GM21717 (cell line): Measurements from ENCODE around the gene LRRC10B.

Experiments
- ATAC-seq: cut with Tn5 transposase; IDR thresholded peaks from one replicate; pipeline ENCODE4 v1.9.1; 2021; ENCODE audit warnings: mild to moderate bottlenecking, moderate library complexity; ENCODE audit not compliant: unreplicated experiment

Gene LRRC10B

DNA sequence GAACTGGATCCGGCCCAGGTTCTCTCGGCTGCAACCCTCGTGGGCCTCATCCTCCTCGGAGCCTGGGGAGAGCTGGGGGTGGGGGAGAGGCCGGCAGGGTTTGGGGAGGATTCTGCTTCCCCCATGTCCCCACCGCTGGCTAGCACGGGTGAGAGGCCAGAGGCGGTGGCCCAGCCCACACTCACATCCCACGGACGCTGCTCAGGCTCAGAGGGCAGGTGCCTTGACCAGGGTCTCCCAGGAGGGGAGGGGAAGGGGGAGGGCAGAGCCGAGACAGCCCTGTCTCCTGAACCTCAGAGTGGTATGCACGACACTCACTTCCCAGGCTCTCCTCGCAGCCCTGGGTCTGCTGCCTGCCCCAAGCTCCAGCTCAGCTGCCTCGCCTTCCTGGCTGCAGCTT lies 19.6 kb downstream of the LRRC10B start:
- no peak for ATAC-seq

GRCh38 chr11:61529537-61530225 lies 21.1 kb downstream of the LRRC10B start:
- ATAC-seq = no peak

DNA sequence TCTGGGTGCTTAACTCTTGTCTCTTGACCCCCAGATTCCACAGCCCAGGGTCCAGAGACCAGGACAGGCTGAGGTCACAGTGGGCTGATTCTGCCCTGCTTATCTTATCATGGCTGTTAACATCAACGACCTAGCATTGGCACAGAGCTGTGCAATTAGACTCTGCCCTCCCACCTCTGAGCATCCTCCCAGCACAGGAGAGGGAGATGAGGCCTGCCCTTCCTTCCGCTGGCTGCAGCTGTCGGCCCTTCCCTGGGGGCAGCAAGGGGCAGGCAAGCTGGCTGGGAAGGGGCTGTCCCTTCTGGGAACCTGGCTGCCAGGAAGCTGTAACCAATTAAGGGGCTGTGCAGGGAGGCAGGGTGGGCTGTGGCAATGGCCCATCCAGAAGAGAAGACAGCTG lies 22.5 kb downstream of the LRRC10B start:
- ATAC-seq = no peak

GRCh38 chr11:61532134-61533038 lies 23.8 kb downstream of the LRRC10B start:
- no peak for ATAC-seq

DNA sequence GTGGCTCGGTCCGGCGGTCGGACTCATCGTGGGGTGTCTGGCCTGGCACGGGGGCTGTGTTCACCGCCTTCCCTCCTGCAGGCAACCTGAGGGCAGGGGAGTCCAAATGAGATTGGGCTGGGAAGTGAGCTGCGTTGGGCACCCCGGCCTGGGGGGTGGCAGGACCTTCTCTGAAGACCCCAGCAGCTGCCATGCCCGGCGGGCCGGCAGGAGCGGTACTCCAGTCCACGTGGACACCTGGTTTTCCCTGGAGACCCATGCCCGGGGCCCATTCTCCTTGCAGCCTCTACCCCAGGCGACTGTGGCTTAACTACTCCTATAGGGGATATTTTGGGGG lies 24.5 kb downstream of the LRRC10B start:
- no peak for ATAC-seq

DNA sequence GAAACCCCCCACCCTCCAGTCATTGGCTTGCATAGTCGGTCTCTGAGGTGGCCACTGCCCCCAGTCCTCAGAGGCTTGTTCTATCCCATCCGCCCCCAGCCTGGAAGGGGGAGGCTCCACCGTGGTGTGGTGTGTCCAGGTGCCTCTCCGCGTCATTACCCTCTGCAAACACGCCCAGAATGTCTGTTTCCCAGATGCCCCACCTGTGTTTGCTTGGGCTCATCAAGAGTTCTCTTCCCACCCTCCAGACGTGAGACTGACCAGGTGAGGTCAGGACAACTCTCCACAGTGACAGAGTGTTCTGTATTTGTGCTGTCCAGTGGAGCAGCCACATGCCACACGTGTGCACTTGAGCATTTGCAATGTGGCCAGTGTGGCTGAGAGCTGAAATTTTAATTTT lies 24.9 kb downstream of the LRRC10B start:
- no peak for ATAC-seq

DNA sequence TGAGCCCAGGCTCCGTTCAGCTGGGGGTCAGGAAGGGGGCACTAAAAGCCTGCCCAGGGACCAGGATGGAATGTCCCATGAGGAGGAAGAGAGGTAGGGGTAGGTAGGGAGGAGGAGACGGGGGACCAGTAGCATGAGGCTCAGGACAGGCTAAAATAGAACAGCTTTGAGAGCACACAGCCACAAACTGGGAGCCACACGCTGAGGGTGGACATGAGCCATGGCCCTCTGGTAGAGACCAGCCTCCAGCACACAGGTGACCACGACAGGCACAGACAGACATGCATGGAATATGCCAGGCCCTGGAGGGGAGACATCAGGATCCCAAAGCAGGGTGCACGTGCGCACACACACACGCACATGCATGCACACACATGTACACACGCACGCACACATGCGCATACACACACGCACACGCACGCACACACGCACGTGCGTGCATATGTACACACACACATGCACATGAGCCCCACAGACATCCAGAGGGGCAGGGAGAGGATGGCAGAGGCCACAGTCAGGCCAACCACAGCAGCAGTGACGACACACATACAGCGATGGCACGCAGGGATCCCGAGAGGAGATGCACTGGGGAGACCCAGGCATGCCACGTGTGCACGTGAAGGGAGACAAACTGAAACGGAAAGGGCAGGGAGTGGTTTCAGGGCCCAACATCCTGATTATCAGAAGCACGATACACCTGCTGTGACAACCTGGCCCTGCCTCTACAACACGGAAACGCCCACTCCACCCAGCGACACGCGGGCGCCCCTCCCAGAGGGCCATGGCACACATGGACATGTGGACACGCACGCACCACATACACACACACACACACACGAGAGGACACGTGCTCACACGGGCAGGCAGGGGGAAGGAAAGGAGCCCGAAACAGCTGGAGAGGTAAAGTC lies 25.7 kb downstream of the LRRC10B start:
- no peak for ATAC-seq

GRCh38 chr11:61534933-61535839 lies 26.6 kb downstream of the LRRC10B start:
- ATAC-seq = no peak

DNA sequence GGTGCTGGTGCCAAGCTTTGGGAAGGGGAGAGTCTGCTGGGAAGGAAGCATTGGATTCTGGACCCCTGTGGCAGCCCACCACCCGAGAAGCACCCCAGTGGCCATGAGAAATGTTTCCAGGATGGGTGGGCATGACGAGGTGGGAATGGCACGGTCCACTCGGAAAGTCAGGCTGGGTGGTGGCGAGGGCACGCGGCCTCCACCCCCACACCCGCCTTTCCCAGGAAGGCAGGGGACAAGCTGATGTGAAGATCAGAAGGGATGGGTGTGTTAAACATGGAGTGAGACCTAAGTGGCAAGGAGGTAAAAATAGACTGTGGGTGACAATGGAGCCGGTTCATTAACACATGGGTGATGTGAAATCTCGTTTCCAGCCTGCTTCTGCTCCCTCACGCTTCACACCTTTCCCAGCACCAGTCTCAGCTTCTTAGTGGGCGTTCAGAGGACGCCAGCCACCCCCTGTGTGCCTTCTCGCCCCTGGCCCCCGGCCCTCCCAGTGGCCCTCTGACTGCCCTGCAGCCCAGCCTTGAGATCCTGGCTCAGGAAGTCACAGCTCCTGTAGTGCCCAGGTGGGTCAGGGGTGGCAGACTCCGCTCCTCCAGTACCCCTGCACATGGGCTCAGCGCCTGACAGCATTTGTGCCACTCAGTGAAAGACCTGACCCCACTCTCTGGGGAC lies 27.6 kb downstream of the LRRC10B start:
- no peak for ATAC-seq

- ATAC-seq = no peak
Measured at GRCh38 chr11:61536676-61537270, 28.2 kb downstream of the LRRC10B start.

DNA sequence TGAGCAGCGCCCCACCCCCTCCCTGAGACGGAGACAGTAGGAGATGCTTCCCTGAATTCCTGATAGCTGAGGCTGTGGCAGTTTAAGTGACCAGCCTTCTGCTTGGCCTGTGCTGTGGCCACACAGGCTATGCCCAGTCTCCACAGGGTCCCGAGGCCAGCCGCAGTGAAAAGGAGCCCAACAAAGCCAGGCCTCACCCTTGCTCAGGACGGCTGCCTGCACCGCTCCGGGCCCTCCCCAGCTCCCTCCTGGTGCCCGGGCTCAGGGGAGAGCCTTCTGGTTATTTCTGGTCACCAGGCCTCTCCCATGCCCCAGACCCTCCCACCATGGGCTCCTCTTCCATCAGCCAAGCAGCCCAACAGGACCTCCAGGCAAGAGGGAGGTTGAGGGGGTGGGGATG lies 28.8 kb downstream of the LRRC10B start:
- ATAC-seq = no peak

DNA sequence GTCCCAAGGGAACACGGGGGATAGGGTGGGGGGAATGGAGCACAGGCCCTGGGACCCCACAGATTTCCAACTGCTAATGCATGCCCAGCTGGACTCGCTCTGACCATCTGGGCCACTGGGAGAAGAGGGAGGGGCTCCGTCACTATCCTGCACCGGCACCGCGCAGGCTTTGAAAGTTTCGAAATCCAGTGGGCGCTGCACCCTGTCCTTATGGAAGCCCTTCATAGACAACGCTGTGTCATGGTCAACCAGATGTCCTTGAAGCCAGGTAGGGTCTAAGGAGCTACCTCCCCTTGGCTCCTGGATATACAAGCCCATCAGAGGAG lies 30.1 kb downstream of the LRRC10B start:
- ATAC-seq = no peak

GRCh38 chr11:61539006-61539405 lies 30.5 kb downstream of the LRRC10B start:
- no peak for ATAC-seq

DNA sequence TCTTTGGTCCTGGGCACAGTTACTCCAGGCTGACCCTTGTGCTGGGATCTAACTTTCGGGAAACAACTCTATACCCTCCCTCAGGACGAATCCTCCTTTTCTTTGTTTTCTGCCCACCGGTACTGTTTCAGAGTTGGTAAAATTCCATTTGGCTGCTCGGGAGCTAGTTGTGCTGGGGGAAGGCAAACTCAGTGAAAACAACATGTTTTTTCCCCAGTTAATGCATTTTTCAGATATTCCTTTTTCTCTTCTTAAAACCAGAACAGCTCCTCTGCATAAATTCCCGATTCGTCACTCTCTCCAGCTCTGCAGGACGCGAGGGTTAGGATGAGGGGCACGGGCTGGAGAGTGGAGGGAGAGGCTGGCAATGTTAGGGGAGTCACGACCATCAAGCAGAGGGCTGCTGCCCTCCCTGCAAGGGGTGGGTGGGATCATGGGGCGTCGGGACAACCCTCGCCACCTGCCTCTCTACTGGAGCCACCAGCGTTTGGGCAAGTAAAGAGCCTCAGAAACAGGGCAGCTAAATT lies 31.3 kb downstream of the LRRC10B start:
- ATAC-seq = no peak

GRCh38 chr11:61540528-61540927 lies 32.0 kb downstream of the LRRC10B start:
- no peak for ATAC-seq

DNA sequence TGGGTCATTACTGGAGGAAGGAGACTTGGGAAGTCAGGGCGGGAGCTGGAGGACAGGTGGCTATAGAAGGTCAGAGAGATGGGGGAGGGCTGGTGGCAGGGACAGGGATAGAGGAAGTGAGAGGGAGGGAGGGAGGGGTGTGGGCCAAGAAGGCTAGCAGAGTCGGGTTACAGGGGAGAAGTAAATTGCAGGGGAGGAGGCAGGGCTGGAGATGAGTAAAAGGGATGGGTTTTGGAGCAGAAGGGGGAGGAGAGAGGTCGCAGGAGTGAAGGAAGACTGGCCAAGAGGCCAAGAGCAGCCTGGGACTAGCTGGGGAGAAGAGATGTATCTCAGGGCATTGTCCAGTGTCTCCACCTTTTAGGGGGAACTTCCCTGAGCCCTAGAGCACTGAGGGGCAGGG lies 33.0 kb downstream of the LRRC10B start:
- ATAC-seq = no peak

DNA sequence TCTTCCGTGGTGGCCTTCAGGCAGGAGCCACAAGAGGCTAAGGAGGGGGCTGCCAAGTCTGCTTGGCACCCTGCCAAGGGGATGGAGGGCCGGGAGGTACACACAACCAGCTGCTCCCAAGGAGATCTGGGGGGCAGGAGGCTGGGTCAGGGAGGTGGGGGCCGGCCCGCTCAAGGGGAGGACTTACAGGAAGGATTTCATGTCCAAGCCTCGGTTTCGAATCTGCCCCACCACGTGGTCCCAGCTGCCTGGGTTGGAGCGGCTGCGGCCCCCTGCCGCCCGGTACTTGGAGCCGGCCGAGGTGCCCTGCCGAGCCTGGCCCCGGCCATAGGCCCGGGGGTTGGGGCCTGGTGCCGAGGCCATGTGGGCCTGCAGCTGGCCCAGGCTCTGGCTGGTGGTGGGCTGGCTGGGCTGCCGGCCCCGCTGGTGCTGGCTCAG lies 33.5 kb downstream of the LRRC10B start:
- no peak for ATAC-seq

DNA sequence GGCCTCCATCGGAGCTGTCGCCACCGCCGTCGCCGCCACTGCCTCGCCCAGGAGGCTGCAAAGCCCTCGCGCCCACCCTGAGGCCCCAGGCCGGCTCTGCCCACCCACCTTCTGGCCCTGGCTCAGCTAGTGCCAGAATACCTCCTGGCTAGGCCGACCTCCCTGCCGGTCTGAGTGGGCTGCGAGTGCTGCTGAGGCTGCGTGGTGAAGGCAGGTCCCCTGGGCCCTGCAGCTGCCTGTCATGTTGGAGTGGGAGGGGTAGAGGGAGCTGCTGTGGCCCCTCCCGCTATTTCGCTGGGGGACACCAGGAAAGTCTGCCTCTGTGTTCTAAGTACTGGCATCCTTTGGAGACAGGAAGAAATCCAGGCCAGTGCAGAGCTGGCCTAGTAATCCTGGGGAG lies 34.2 kb downstream of the LRRC10B start:
- ATAC-seq = no peak

DNA sequence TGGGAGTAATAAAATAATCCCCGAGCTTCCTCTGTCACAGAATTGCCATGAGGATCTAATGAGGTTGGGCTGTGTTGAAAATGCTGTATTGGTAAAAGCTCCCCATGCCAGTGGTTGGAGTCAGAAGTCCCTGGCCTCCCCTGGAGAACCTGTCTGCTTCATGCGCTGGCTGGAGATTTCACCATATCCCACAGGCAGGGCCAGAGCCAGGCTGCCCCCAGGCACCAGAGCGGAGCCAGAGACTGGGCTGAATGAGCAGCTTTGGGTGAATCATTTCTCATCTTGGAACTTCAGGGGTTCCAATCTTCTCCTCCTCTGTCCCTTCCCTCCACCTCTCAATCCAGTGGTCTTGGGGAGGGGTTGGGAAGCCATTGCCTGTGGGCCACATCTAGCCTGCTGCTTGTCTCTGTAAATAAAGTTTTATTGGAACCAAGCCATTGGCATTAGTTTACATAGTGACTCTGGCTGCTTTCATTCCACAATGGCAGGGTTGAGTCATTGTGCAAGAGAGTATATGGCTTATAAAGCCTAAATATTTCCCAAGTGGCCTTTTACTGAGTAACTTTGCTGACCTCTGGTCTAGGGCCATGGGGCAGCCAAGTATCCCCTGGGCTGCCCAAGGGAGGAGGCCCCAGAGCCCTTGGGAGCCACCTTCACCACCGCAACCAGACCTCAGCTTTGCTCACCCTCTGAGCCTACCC lies 35.2 kb downstream of the LRRC10B start:
- no peak for ATAC-seq
